Duodenal mucosa (tissue), 2 donors: ENCODE data around the gene REPS2.

Experiments used
- H3K27ac ChIP-seq: one replicate; pipeline ENCODE4 v1.7.0; 2013; ENCODE audit warnings: low read depth, low read length
- H3K27me3 ChIP-seq, 2 donors: one replicate each; pipeline ENCODE4 v1.7.0; 2013; ENCODE audit warnings: low read length in 2 of 2, control low read depth in 1 of 2; ENCODE audit not compliant: insufficient read depth in 2 of 2, control insufficient read depth in 1 of 2
- H3K36me3 ChIP-seq, 2 donors: one replicate each; pipeline ENCODE4 v1.7.0; 2013; ENCODE audit warnings: low read length in 2 of 2, control low read depth in 1 of 2; ENCODE audit not compliant: insufficient read depth in 2 of 2, control insufficient read depth in 1 of 2
- H3K4me1 ChIP-seq, 2 donors: one replicate each; pipeline ENCODE4 v1.7.0; 2013; ENCODE audit warnings: low read length in 2 of 2, control low read depth in 1 of 2; ENCODE audit not compliant: insufficient read depth in 2 of 2, control insufficient read depth in 1 of 2
- H3K4me3 ChIP-seq, 2 donors: one replicate each; pipeline ENCODE4 v1.7.0; 2013; ENCODE audit warnings: low read length in 2 of 2, low read depth in 1 of 2
- H3K9ac ChIP-seq, 2 donors: one replicate each; pipeline ENCODE4 v1.7.0; 2013; ENCODE audit warnings: low read length in 2 of 2, low read depth in 1 of 2
- H3K9me3 ChIP-seq, 2 donors: one replicate each; pipeline ENCODE4 v1.7.0; 2013; ENCODE audit warnings: low read length in 2 of 2, control low read depth in 1 of 2; ENCODE audit not compliant: control insufficient read depth in 1 of 2

The REPS2 gene

DNA sequence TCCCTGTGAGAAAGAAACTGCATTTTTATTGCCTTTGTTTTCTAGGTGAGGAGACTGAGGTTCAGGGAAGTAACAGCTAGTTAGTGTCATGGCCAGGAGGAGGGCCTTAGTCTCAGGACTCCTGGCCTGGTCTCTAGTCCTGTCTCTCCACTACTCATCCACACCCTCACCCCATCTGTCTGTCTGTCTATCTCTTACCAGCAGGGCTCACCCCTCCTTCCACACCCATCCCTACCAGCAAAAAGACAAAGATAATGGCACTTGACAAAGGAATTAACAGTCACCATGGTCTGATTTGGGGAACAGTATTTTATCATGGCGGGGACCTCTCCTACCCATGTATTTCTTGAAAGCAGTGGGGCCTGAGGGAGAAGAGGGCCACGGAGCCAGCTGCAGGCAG is 125.8 kb downstream of the REPS2 start:
- no peaks in the 10 kb centered on the region for H3K4me1 ChIP-seq
- no peak overlapping the region for H3K27ac ChIP-seq
- no peaks in the 10 kb centered on the region for H3K27me3 ChIP-seq
- no peaks in the 10 kb centered on the region for H3K9me3 ChIP-seq
- H3K9ac ChIP-seq: no peak overlapping the region
- no peak overlapping the region for H3K4me3 ChIP-seq
- H3K36me3 ChIP-seq: peaks cover 0 to 7% of the 10 kb centered on the region in 2 donors

DNA sequence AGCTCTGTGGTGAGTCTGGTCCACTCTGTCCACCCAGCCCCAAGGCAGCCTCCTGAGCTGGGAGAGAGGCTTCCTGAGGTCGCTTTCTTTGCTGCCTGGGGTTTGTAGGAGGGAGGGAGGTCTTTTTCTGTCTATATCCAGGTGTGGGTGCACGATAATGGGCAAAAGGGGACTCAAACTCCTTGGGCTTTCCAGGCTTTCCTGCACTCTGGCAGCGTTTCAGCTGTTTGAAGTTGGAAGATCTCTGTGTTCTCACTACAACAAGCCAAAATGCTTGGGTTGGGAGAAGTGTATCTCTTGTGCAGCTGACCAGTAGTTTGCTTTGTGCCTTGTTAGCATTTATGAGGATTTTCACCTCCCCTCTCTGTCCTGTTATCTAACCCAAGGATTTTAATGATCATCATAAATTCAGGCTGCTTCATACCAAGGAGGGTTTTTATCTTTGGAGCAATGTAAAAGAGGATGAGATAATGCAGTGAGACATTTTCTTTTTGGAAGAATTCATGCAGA is 126.3 kb downstream of the REPS2 start:
- no peak overlapping the region for H3K9ac ChIP-seq
- no peaks in the 10 kb centered on the region for H3K27me3 ChIP-seq
- H3K4me3 ChIP-seq: no peak overlapping the region
- H3K27ac ChIP-seq: no peak overlapping the region
- no peaks in the 10 kb centered on the region for H3K9me3 ChIP-seq
- H3K4me1 ChIP-seq: no peaks in the 10 kb centered on the region
- peaks cover 0 to 9% of the 10 kb centered on the region in 2 donors for H3K36me3 ChIP-seq

DNA sequence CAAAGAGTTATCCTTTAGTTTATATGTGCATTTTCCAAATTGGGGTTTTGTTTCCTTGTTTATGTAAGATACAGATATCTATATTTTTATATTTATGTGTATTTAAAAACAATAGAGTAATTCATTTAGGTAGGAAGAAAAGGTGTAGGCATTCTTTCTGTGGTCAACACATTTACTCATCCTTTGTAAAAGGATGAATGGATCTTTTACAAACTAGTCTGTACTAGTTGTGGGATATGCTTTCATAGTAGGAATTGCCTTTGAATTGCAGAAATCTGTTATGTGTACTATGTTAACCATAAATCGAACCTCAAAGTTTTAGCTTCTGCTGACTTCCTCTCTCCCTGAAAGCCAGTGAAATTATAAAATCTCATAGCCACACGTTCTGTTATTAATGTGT is 128.5 kb downstream of the REPS2 start:
- Histone ChIP-seq H3K9me3 (no peaks in the 10 kb centered on the region), H3K4me3 (no peak overlapping the region), H3K36me3 (peaks cover 0 to 4% of the 10 kb centered on the region in 2 donors), H3K27ac (no peak overlapping the region), H3K4me1 (no peaks in the 10 kb centered on the region), H3K27me3 (no peaks in the 10 kb centered on the region), H3K9ac (no peak overlapping the region)

DNA sequence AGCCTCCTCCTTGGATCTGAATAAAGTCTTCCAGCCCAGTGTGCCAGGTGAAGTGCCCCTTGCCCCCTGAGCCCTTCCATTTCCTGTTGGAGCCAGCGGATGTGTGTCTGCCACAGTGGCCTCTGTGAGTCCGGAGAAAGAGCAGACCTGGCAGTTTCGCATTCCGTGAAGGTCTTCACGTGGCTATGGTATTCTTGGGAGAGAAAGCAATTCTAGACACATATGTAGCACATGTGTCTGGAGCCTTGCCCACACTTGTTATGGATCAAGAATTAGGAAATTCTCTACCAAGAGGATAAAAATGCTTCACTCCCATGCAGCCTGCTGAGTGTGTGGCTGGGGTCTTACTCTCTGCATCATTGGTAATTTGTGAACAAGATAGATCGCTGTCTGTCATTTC is 130.9 kb downstream of the REPS2 start:
- H3K27me3 ChIP-seq: no peaks in the 10 kb centered on the region
- no peak overlapping the region for H3K27ac ChIP-seq

DNA sequence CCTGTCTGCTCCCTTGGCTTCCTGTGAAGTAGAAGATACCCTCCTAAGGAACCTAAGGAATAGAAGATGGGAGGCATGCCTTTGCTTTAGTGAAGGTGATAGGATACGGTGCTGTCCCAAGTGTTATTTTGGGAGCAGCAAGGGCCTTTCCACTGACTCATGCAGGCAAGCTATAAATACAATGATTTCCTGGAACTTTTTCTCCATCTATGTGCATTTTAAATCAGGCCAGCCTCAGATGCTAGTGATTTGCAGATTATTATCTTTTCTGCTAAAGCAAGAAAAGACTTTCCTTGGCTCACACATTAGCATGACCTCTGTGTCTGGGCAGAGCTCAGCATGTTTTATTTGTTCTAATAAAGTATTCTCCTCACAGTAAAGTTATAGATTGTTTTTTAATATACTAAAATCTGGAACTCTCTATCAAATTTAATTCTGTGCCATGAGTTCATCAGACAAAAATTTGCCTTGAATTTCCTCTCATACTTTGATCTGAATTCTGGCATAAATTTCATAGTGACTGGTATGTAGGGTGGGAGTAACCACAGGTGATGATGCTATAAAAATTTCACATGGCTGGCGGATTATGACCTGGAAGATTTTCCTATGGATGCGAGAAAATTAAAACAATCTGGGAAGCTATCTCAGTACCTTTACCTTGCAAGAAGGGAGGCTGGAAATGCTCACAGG is 131.7 kb downstream of the REPS2 start:
- no peak overlapping the region for H3K4me3 ChIP-seq
- no peaks in the 10 kb centered on the region for H3K9me3 ChIP-seq
- no peaks in the 10 kb centered on the region for H3K27me3 ChIP-seq
- no peak overlapping the region for H3K27ac ChIP-seq
- H3K4me1 ChIP-seq: no peaks in the 10 kb centered on the region
- H3K36me3 ChIP-seq: peaks cover 0 to 4% of the 10 kb centered on the region in 2 donors
- no peak overlapping the region for H3K9ac ChIP-seq

More for the DNA sequence above, 130.9 kb downstream of the REPS2 start:
- no peaks in the 10 kb centered on the region for H3K4me1 ChIP-seq
- no peaks in the 10 kb centered on the region for H3K9me3 ChIP-seq
- no peak overlapping the region for H3K9ac ChIP-seq
- no peak overlapping the region for H3K4me3 ChIP-seq
- peaks cover 0 to 4% of the 10 kb centered on the region in 2 donors for H3K36me3 ChIP-seq

DNA sequence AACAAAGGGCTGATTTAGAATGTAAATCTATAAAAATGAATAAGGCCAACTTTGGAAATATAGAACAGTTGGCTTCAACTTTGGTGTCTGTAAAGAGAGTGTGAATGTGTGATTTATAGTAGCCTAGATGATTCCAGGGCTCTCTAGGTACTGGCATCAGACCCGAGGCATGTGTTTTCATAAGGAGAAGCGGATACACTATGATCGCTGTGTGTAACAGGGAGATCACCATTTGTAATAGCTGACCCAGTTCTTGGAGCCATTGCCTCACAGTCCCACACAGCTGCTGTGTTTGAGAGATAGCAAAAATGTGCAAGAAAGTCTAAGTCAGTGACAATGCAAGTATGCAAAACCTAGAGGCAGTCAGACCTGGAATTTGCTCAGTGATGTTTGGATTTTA is 135.1 kb downstream of the REPS2 start:
- H3K4me3 ChIP-seq: no peak overlapping the region
- no peak overlapping the region for H3K27ac ChIP-seq
- H3K36me3 ChIP-seq: peaks cover 0 to 4% of the 10 kb centered on the region in 2 donors
- H3K27me3 ChIP-seq: no peaks in the 10 kb centered on the region
- no peaks in the 10 kb centered on the region for H3K9me3 ChIP-seq
- no peaks in the 10 kb centered on the region for H3K4me1 ChIP-seq
- no peak overlapping the region for H3K9ac ChIP-seq

DNA sequence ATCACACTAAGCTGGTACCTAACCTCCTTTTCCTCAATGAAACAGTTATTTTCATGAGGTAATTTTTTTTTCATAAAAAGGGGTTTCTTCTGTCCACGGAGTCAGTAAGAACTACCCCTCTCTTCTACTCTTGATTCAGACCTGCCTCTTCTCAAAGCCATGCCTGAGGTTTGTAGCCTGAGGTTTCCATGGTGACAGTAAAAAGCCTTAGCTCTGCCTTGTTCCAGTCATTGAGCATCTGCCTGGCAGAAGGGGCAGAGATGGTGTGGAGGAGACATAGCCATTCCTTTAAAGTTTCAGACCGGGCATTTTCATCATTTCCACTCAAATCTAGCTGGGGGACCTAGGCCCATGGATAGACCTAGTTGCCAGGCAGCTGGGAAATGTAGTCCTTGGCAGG is 135.5 kb downstream of the REPS2 start:
- no peaks in the 10 kb centered on the region for H3K4me1 ChIP-seq
- H3K36me3 ChIP-seq: peaks cover 0 to 4% of the 10 kb centered on the region in 2 donors
- H3K9me3 ChIP-seq: no peaks in the 10 kb centered on the region
- no peaks in the 10 kb centered on the region for H3K27me3 ChIP-seq
- H3K4me3 ChIP-seq: no peak overlapping the region
- no peak overlapping the region for H3K9ac ChIP-seq
- H3K27ac ChIP-seq: no peak overlapping the region

DNA sequence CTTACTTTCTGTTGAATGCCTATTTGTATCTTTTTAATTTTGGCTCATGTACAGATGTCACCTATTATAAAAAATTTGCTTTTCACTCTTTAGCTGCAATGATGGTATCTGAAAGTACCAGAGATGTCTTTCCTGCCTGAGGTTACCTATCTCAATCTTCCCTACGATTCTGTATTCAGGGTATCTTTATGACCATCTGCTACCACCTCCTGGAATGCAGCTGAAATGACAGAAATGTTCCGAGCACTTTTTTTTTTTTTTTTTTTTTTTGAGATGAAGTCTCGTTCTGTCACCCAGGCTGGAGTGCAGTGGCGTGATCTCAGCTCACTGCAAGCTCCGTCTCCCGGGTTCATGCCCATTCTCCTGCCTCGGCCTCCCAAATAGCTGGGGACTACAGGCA is 136.4 kb downstream of the REPS2 start:
- H3K4me3 ChIP-seq: no peak overlapping the region
- no peak overlapping the region for H3K27ac ChIP-seq
- H3K4me1 ChIP-seq: no peaks in the 10 kb centered on the region
- H3K9me3 ChIP-seq: no peaks in the 10 kb centered on the region
- no peak overlapping the region for H3K9ac ChIP-seq
- H3K36me3 ChIP-seq: no peaks in the 10 kb centered on the region
- H3K27me3 ChIP-seq: no peaks in the 10 kb centered on the region

DNA sequence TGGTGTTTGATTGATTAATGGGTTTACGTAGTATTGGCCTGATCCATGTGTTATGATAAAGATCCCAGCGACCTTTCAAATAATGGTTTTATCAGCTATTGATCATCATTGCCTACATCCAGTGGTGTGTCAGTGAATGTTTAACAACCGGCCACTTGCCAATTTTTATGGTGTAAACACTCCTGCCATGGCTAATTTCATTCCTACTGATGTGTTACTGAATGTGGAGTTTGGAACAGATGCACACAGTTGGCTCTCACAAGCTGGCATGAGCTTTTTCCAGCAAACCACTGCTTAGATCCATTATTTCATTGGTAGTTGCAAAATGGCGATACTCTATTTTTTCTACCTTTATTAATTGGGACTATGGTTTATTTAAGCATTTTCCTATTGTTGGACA is 139.9 kb downstream of the REPS2 start:
- no peak overlapping the region for H3K9ac ChIP-seq
- H3K27me3 ChIP-seq: no peaks in the 10 kb centered on the region
- no peak overlapping the region for H3K27ac ChIP-seq
- H3K4me3 ChIP-seq: no peak overlapping the region
- no peaks in the 10 kb centered on the region for H3K36me3 ChIP-seq
- H3K4me1 ChIP-seq: no peaks in the 10 kb centered on the region
- H3K9me3 ChIP-seq: no peaks in the 10 kb centered on the region

DNA sequence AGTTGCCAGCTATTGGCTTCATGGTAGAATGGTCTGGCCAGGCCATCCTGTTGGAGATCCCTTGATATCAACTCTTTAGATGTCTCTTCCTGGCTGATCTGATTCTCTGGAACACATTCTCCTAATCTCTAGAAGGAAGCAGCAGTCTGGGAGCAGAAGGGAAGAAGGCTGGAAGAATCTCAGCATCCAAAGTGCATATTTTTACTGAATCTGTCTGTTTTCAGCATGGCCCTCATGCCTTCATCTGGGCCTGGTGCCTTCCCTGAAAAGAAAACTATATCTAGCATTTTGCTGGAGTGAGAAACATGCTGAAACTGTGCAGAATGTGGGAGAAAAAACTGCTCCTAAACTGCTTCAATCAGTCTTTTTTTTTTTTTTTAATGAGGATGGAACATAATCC is 148.7 kb downstream of the REPS2 start:
- no peak overlapping the region for H3K9ac ChIP-seq
- no peak overlapping the region for H3K4me3 ChIP-seq
- H3K27me3 ChIP-seq: no peaks in the 10 kb centered on the region
- H3K36me3 ChIP-seq: no peaks in the 10 kb centered on the region
- no peak overlapping the region for H3K27ac ChIP-seq
- no peaks in the 10 kb centered on the region for H3K4me1 ChIP-seq
- no peaks in the 10 kb centered on the region for H3K9me3 ChIP-seq
